ENCODE results near the gene MMP10.

The MMP10 gene

DNA sequence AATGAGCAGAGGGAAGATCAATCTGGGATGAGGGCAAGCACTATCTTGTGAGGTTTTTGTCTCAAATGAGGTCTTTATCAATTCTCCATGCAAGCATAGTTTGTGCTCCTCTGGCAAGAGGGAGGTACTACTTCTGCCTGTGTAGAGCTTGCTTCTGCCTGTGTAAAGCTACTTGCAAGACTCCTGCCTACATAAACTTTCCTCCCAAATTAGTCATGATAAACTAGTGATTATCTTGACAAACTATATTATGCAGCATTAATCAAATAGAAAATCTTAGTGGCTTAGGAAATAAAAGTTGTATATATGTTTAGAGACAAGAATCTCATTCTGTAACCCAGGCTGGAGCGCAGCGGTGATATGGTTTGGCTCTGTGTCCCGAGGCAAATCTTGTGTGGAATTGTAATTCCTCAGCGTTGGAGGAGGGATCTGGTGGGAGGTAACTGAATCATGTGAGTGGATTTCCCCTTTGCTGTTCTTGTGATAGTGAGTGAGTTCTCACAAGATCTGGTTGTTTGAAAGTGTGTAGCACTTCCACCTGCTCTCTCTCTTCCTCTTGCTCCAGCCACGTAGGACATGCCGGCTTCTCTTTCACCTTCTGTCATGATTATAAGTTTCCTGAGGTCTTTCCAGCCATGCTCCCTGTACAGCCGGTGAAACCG lies 8.0 kb upstream of the MMP10 start:
- TF ChIP-seq CTCF (IDR thresholded peaks at IDR 0.05; ENCODE audit: insufficient read depth, low read depth, low read length, missing control alignments) = no peak
- no peak for DNase-seq (ENCODE audit: low read depth)
- no peak overlapping the region for H3K4me3 ChIP-seq (ENCODE audit: low read depth, low read length)

DNA sequence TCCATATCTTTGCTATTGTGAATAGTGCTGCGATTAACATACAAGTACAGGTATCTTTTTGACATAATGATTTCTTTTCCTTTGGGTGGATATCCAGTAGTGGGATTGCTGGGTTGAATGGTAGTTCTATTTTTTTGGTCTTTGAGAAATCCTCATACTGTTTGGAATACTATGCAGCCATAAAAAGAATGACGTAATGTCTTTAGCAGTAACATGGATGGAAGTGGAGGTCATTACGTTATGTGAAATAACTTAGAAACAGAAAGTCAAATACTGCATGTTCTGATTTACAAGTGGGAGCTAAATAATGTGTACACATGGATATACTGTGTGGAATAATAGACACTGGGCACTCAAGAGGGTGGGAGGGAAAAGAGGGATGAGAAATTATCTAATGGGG lies 4.0 kb upstream of the MMP10 start:
- H3K4me3 ChIP-seq (ENCODE audit: low read depth, low read length) = no peak overlapping the region
- DNase-seq (ENCODE audit: low read depth) = no peak
- no peak for TF ChIP-seq CTCF (IDR thresholded peaks at IDR 0.05; ENCODE audit: insufficient read depth, low read depth, low read length, missing control alignments)

DNA sequence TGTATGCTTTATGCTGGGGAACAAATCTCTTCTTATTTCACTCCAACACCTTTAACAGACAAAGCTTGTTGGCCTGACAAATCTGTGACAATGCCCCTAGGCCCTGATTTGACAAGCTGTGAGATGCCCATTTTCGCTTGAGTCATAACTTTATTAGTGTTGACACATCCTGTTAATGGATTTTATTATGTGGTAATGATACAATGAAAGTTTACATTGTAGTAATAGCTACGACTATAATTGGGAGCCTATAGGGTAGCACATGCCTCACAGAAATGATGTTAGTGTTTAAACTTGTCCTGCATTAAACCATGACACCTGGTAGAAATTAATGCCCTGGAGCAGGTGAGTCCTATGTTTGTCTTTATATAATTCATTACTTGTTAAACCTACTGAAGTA lies 3.3 kb upstream of the MMP10 start:
- TF ChIP-seq CTCF (IDR thresholded peaks at IDR 0.05; ENCODE audit: insufficient read depth, low read depth, low read length, missing control alignments) = no peak
- H3K4me3 ChIP-seq (ENCODE audit: low read depth, low read length) = no peak overlapping the region
- no peak for DNase-seq (ENCODE audit: low read depth)

DNA sequence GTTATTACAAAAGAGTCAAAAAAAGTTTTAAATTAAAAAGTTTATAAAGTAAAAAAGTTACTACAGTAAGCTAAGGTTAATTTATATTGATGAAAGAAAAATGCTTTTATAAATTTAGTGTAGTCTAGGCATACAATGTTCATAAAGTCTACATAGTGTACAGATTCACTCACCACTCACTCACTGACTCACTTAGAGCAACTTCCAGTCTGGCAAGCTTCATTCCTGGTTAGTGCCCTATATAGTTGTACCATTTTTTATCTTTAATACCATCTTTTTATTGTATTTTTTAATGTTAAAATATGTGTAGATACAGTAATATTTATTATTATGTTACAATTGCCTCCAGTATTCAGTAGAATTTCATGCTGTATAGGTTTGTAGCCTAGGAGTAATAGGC lies 2.6 kb upstream of the MMP10 start:
- TF ChIP-seq CTCF (IDR thresholded peaks at IDR 0.05; ENCODE audit: insufficient read depth, low read depth, low read length, missing control alignments) = no peak
- H3K4me3 ChIP-seq (ENCODE audit: low read depth, low read length) = no peak overlapping the region
- DNase-seq (ENCODE audit: low read depth) = no peak

- no peak for DNase-seq (ENCODE audit: low read depth)
- no peak overlapping the region for H3K4me3 ChIP-seq (ENCODE audit: low read depth, low read length)
- no peak for TF ChIP-seq CTCF (IDR thresholded peaks at IDR 0.05; ENCODE audit: insufficient read depth, low read depth, low read length, missing control alignments)
Observed at GRCh38 chr11:102781676-102782075, 1.2 kb upstream of the MMP10 start.

DNA sequence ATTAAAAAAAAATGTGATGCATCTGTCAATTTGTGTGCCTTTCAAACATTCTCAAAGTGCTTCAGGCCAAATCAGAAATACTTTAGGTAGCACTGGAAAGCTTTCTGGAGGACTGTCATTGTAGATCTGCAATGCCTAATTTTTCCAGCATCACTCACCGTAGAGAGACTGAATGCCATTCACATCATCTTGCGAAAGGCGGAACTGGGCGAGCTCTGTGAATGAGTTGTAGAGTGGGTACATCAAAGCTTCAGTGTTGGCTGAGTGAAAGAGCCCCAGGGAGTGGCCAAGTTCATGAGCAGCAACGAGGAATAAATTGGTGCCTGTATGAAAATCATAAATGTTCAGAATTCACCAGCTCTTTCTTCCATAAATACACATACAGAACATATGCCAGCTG lies 4.0 kb downstream of the MMP10 start:
- no peak for DNase-seq (ENCODE audit: low read depth)
- no peak overlapping the region for H3K4me3 ChIP-seq (ENCODE audit: low read depth, low read length)
- no peak for TF ChIP-seq CTCF (IDR thresholded peaks at IDR 0.05; ENCODE audit: insufficient read depth, low read depth, low read length, missing control alignments)

GRCh38 chr11:102773386-102773785 lies 7.0 kb downstream of the MMP10 start:
- DNase-seq (ENCODE audit: low read depth) = no peak
- no peak for TF ChIP-seq CTCF (IDR thresholded peaks at IDR 0.05; ENCODE audit: insufficient read depth, low read depth, low read length, missing control alignments)
- H3K4me3 ChIP-seq (ENCODE audit: low read depth, low read length) = no peak overlapping the region
